Stimulated activated CD8-positive, alpha-beta memory T cell treated with anti-CD3 and anti-CD28 coated beads, Interleukin-7, amount 100 ng/mL, for 48 hours (primary cell): Measurements from ENCODE around the gene MAMDC4.
"Not testable (repeated sequence)": the region's sequence is repeated elsewhere in the genome, so short reads cannot be mapped to it uniquely, and the experiment has no call there.

Experiments used
- DNase-seq, 2 donors: peaks; one replicate each; pipeline ENCODE4 v3.0.0-alpha.2; 2020; ENCODE audit warnings: low read depth in 1 of 2; ENCODE audit errors: extremely low read depth in 1 of 2

Gene MAMDC4

GRCh38 chr9:136860529-136860928 is 8.4 kb downstream of the MAMDC4 start:
- no peak for DNase-seq

- DNase-seq, result no peak
Observed at GRCh38 chr9:136860933-136861873, 9.1 kb downstream of the MAMDC4 start.

GRCh38 chr9:136861874-136862457 is 9.8 kb downstream of the MAMDC4 start:
- DNase-seq, result no peak

GRCh38 chr9:136862849-136863622 is 10.9 kb downstream of the MAMDC4 start:
- no peak for DNase-seq

- no peak for DNase-seq
Observed at GRCh38 chr9:136863623-136864273, 11.6 kb downstream of the MAMDC4 start.

GRCh38 chr9:136865041-136865767 is 13.1 kb downstream of the MAMDC4 start:
- no peak for DNase-seq

- no peak for DNase-seq
Observed at GRCh38 chr9:136865768-136866103, 13.6 kb downstream of the MAMDC4 start.

GRCh38 chr9:136866898-136867421 is 14.8 kb downstream of the MAMDC4 start:
- not testable (repeated sequence) for DNase-seq

GRCh38 chr9:136867480-136867879 is 15.3 kb downstream of the MAMDC4 start:
- no peak for DNase-seq

GRCh38 chr9:136867917-136868316 is 15.8 kb downstream of the MAMDC4 start:
- DNase-seq, result no peak

- DNase-seq, result no peak
Observed at GRCh38 chr9:136868644-136869043, 16.5 kb downstream of the MAMDC4 start.

- not testable (repeated sequence) for DNase-seq
Observed at GRCh38 chr9:136869611-136870010, 17.5 kb downstream of the MAMDC4 start.

- DNase-seq, result no peak
Observed at GRCh38 chr9:136875155-136875554, 23.0 kb downstream of the MAMDC4 start.

GRCh38 chr9:136876476-136876875 is 24.3 kb downstream of the MAMDC4 start:
- no peak for DNase-seq

- DNase-seq, result no peak
Observed at GRCh38 chr9:136880651-136881050, 28.5 kb downstream of the MAMDC4 start.

- peak; percentile 52 to 73 for DNase-seq
Observed at GRCh38 chr9:136881691-136882108, 29.6 kb downstream of the MAMDC4 start.

GRCh38 chr9:136882109-136882946 is 30.2 kb downstream of the MAMDC4 start:
- DNase-seq, result peak; percentile 81 to 93

- not testable (repeated sequence) for DNase-seq
Observed at GRCh38 chr9:136882947-136883283, 30.8 kb downstream of the MAMDC4 start.

- DNase-seq, result not testable (repeated sequence)
Observed at GRCh38 chr9:136883670-136884069, 31.5 kb downstream of the MAMDC4 start.
